Coronary artery (tissue), 2 donors: ENCODE results near the gene VPS13D.

Experiments used
- DNase-seq: peaks from one replicate; pipeline ENCODE4 v3.0.0-alpha.2; 2017; ENCODE audit warnings: low spot score
- H3K27ac ChIP-seq, 2 donors: fragments of 200-600 bp; sonication (generic); one replicate each; pipeline ENCODE4 v1.5.1; 2016 to 2019
- H3K4me3 ChIP-seq: fragments of 200-600 bp; sonication (generic); 2 replicates; pipeline ENCODE4 v1.5.1; 2016; ENCODE audit warnings: mild to moderate bottlenecking, moderate library complexity
- CTCF ChIP-seq: fragments of 200-600 bp; sonication (generic); IDR thresholded peaks from one replicate; pipeline ENCODE4 v1.5.1; 2019; ENCODE audit warnings: antibody characterized with exemption

Gene VPS13D

GRCh38 chr1:12197483-12197880, 32.3 kb upstream of the VPS13D start:
- no peak for DNase-seq
- no peak for TF ChIP-seq CTCF
- peak overlapping the region in 1 of 2 donors; percentile 14 for H3K27ac ChIP-seq
- H3K4me3 ChIP-seq, result no peak overlapping the region

- no peak for DNase-seq
- H3K27ac ChIP-seq, result no peak overlapping the region
- H3K4me3 ChIP-seq, result no peak overlapping the region
- TF ChIP-seq CTCF, result no peak
Measured at GRCh38 chr1:12200208-12200607, 29.6 kb upstream of the VPS13D start.

GRCh38 chr1:12201352-12202189, 28.3 kb upstream of the VPS13D start:
- Histone ChIP-seq H3K4me3 (no peak overlapping the region), H3K27ac (no peak overlapping the region)
- TF ChIP-seq CTCF, result no peak
- no peak for DNase-seq

GRCh38 chr1:12202190-12202497, 27.7 kb upstream of the VPS13D start:
- no peak overlapping the region for H3K27ac ChIP-seq
- H3K4me3 ChIP-seq, result no peak overlapping the region
- no peak for DNase-seq
- no peak for TF ChIP-seq CTCF

- no peak overlapping the region for H3K4me3 ChIP-seq
- no peak for DNase-seq
- no peak overlapping the region for H3K27ac ChIP-seq
- TF ChIP-seq CTCF, result no peak
Measured at GRCh38 chr1:12202577-12202976, 27.3 kb upstream of the VPS13D start.

- TF ChIP-seq CTCF, result no peak
- Histone ChIP-seq H3K4me3 (no peak overlapping the region), H3K27ac (no peak overlapping the region)
- DNase-seq, result no peak
Measured at GRCh38 chr1:12203216-12204007, 26.4 kb upstream of the VPS13D start.

- Histone ChIP-seq H3K4me3 (no peak overlapping the region), H3K27ac (no peak overlapping the region)
- DNase-seq, result no peak
- TF ChIP-seq CTCF, result no peak
Measured at GRCh38 chr1:12204140-12204539, 25.7 kb upstream of the VPS13D start.
